DND-41 (cell line): Measurements from ENCODE around the gene CCNJL.
"Not testable (repeated sequence)": the region's sequence is repeated elsewhere in the genome, so short reads cannot be mapped to it uniquely, and the experiment has no call there.

Source experiments
- EZH2 ChIP-seq: IDR thresholded peaks from 3 replicates; pipeline ENCODE4 v1.6.1; 2012; ENCODE audit warnings: borderline replicate concordance, low read depth, mild to moderate bottlenecking, moderate library complexity, low read length, inconsistent platforms; ENCODE audit not compliant: severe bottlenecking
- TF ChIP-seq, protein P1 (sequence below): IDR thresholded peaks from 2 replicates; pipeline ENCODE4 v1.5.1; 2012; ENCODE audit warnings: borderline replicate concordance, low read length, moderate library complexity, mild to moderate bottlenecking; ENCODE audit not compliant: poor library complexity, severe bottlenecking; ENCODE audit errors: extremely low read depth

GRCh38 chr5:160340513-160340912, 28.1 kb upstream of the CCNJL start:
- TF ChIP-seq, protein P1, sequence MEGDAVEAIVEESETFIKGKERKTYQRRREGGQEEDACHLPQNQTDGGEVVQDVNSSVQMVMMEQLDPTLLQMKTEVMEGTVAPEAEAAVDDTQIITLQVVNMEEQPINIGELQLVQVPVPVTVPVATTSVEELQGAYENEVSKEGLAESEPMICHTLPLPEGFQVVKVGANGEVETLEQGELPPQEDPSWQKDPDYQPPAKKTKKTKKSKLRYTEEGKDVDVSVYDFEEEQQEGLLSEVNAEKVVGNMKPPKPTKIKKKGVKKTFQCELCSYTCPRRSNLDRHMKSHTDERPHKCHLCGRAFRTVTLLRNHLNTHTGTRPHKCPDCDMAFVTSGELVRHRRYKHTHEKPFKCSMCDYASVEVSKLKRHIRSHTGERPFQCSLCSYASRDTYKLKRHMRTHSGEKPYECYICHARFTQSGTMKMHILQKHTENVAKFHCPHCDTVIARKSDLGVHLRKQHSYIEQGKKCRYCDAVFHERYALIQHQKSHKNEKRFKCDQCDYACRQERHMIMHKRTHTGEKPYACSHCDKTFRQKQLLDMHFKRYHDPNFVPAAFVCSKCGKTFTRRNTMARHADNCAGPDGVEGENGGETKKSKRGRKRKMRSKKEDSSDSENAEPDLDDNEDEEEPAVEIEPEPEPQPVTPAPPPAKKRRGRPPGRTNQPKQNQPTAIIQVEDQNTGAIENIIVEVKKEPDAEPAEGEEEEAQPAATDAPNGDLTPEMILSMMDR = not testable (repeated sequence)
- not testable (repeated sequence) for TF ChIP-seq EZH2
